Upper lobe of right lung (tissue), 1 donor: ENCODE results near the gene SPATA9. TPM values are rescaled to one million over a fixed set of nuclear protein-coding genes. Genes with fewer than 3 reads are reported as not detected.

Experiments
- ATAC-seq: fragments of 200-7000 bp; cut with Tn5 transposase; one replicate; pipeline ENCODE4 v1.9.1; 2020; ENCODE audit warnings: mild to moderate bottlenecking, moderate library complexity
- DNase-seq: peaks from one replicate; pipeline ENCODE4 v3.0.0-alpha.2; 2020
- H3K27ac ChIP-seq: fragments of 200-600 bp; one replicate; pipeline ENCODE4 v1.8.0; 2022
- H3K27me3 ChIP-seq: fragments of 200-600 bp; one replicate; pipeline ENCODE4 v1.8.0; 2022; ENCODE audit warnings: mild to moderate bottlenecking
- H3K36me3 ChIP-seq: fragments of 200-600 bp; one replicate; pipeline ENCODE4 v1.8.0; 2022
- H3K4me1 ChIP-seq: fragments of 200-600 bp; one replicate; pipeline ENCODE4 v1.8.0; 2022
- H3K4me3 ChIP-seq: fragments of 200-600 bp; one replicate; pipeline ENCODE4 v1.8.0; 2022; ENCODE audit warnings: mild to moderate bottlenecking
- H3K9me3 ChIP-seq: fragments of 200-600 bp; one replicate; pipeline ENCODE4 v1.8.0; 2022
- intact Hi-C: fragments of 100-400 bp; cut with DNase I; formaldehyde crosslinking; loops from one replicate; pipeline ENCODE4 v1.11.0; 2022
- total RNA-seq: library from RNA; stranded (reverse); fragmentation: NEBNext Ultra II Directional; extraction: Animal tissue kit (Norgen Biotek cat#: 25700); gene quantifications from one replicate; pipeline ENCODE4 v1.2.1, GENCODE V29; 2021
- TF ChIP-seq, protein P1 (sequence below): fragments of 200-600 bp; IDR thresholded peaks from one replicate; pipeline ENCODE4 v1.8.0; 2022; ENCODE audit warnings: antibody characterized with exemption
- donor health status: DM: no; HTN: yes; CAD: no; lungs with severe emphysema.

Gene SPATA9
- total RNA-seq, 1 donor from 2014 or later, result not detected

DNA sequence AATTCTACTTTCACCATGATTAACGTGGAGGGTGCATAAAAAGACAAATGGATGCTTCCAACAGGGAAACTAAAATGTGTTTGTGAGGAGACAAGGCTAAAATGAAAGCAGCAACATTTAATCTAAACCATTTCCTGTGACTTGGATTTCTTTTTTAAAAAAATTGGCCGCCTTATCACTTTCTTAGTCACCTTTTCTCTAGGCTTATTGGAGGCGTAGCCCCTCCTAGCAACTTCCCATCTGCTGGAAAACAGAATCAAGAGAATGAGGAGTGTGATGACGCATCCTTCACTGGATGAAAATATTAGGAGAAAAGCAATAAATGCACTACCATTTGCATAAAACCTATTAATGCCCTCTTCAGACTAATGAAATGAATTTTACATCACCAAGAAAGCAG, 63.7 kb downstream of the SPATA9 start:
- peaks cover 10% of the 10 kb centered on the region for H3K27me3 ChIP-seq
- H3K4me1 ChIP-seq, result peaks cover 25% of the 10 kb centered on the region
- H3K4me3 ChIP-seq, result no peak overlapping the region
- DNase-seq, result no peak
- TF ChIP-seq, protein P1, sequence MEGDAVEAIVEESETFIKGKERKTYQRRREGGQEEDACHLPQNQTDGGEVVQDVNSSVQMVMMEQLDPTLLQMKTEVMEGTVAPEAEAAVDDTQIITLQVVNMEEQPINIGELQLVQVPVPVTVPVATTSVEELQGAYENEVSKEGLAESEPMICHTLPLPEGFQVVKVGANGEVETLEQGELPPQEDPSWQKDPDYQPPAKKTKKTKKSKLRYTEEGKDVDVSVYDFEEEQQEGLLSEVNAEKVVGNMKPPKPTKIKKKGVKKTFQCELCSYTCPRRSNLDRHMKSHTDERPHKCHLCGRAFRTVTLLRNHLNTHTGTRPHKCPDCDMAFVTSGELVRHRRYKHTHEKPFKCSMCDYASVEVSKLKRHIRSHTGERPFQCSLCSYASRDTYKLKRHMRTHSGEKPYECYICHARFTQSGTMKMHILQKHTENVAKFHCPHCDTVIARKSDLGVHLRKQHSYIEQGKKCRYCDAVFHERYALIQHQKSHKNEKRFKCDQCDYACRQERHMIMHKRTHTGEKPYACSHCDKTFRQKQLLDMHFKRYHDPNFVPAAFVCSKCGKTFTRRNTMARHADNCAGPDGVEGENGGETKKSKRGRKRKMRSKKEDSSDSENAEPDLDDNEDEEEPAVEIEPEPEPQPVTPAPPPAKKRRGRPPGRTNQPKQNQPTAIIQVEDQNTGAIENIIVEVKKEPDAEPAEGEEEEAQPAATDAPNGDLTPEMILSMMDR, result no peak
- no peak for ATAC-seq
- no peak overlapping the region for H3K27ac ChIP-seq
- H3K36me3 ChIP-seq, result no peaks in the 10 kb centered on the region
- intact Hi-C loops, result no loop called here
- no peaks in the 10 kb centered on the region for H3K9me3 ChIP-seq

DNA sequence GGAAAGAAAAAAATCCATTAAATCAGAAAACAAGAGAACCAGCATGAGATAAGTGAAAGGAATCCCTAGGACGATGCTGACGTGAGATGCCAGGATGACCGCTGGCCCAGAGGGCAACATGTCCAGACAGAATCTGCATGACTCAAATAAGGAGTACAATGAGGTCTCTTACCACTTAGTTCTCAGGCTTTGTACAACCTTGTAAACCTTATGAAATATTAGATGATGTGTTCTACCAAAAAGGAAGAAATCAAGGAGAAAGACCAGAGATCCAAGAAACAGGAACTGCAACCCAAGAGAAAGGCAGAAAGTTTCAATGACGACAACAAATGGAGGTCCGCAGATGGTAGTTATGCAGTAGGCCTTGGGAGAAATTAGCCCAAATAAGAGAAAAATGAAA, 65.7 kb downstream of the SPATA9 start:
- Histone ChIP-seq H3K4me3 (no peak overlapping the region), H3K9me3 (no peaks in the 10 kb centered on the region), H3K4me1 (peaks cover 21% of the 10 kb centered on the region), H3K27me3 (peaks cover 10% of the 10 kb centered on the region), H3K36me3 (no peaks in the 10 kb centered on the region), H3K27ac (no peak overlapping the region)
- DNase-seq (no peak), ATAC-seq (no peak)
- intact Hi-C loops, result no loop called here
- TF ChIP-seq, protein P1, result no peak

DNA sequence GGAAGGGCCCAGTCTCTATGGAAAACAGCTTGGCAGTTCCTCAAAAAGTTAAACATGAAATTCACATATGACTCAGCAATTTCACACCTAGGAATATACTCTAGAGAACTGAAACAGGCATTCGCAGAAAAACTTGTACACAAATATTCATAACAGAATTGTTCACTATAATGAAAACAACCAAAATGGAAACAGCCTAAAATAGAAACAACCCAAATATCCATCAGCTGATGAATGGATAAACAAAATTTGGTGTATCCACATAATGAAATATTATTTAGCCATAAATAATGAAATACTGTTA, 67.7 kb downstream of the SPATA9 start:
- no peak for DNase-seq
- TF ChIP-seq, protein P1, result no peak
- intact Hi-C loops, result no loop called here
- Histone ChIP-seq H3K36me3 (no peaks in the 10 kb centered on the region), H3K9me3 (no peaks in the 10 kb centered on the region), H3K27me3 (peaks cover 10% of the 10 kb centered on the region), H3K27ac (no peak overlapping the region), H3K4me1 (peaks cover 10% of the 10 kb centered on the region), H3K4me3 (no peak overlapping the region)
- ATAC-seq, result no peak

DNA sequence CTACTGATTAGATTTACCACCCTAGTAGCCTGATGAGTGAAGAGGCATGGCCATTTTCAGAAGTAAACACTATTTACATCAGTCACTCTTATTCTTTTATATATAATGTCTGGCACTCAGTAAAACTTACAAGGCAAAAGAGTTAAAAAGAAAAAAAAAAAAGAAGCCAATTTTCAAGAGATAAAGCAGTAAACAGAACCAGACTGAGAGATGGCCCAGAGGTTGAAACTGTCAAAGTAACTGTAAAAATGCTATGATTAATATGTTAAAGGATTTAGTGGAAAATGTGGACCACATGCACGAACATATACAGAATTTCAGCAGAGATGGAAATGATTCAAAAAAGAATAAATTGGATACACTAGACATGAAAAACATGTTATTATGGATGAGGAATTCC, 69.3 kb downstream of the SPATA9 start:
- intact Hi-C loops, result no loop called here
- DNase-seq, result no peak
- Histone ChIP-seq H3K4me3 (no peak overlapping the region), H3K9me3 (no peaks in the 10 kb centered on the region), H3K27me3 (no peaks in the 10 kb centered on the region), H3K4me1 (no peaks in the 10 kb centered on the region), H3K27ac (no peak overlapping the region), H3K36me3 (no peaks in the 10 kb centered on the region)
- TF ChIP-seq, protein P1, result no peak
- ATAC-seq, result no peak

DNA sequence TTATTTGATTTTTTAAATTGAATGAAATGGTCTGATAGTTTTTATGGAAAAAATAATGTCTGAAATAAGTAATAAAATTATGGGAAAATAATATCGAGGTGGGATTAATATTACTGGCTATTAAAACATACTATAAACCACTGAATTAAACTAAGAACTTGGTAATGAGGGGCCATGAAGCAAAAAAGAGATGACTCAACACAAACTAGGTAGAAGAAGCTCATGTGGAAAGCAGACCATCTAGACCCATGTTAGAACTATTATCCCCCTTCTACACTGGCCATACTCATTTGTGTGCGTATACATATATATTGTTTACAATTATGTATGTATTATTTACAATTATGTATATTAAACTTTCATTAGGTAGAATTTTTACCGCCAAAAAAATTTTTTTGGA, 71.4 kb downstream of the SPATA9 start:
- Histone ChIP-seq H3K4me1 (no peaks in the 10 kb centered on the region), H3K36me3 (no peaks in the 10 kb centered on the region), H3K9me3 (no peaks in the 10 kb centered on the region), H3K27me3 (no peaks in the 10 kb centered on the region), H3K27ac (no peak overlapping the region), H3K4me3 (no peak overlapping the region)
- no peak for ATAC-seq
- no peak for DNase-seq
- intact Hi-C loops, result no loop called here
- TF ChIP-seq, protein P1, result no peak

DNA sequence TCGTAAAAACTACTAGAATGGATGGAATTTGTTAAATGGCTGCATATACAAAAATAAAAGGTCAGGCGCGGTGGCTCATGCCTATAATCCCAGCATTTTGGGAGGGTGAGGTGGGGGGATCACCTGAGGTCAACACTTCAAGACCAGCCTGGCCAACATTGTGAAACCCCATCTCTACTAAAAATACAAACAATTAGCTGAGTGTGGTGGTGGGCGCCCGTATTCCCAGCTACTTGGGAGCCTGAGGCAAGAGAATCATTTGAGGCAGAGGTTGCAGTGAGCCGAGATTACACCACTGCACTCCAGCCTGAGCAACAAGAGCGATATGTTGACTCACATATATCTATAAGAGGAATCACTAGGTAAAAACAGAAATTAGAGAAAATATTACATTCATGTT, 72.2 kb downstream of the SPATA9 start:
- H3K27ac ChIP-seq, result no peak overlapping the region
- TF ChIP-seq, protein P1, result no peak
- no peak for DNase-seq
- intact Hi-C loops, result no loop called here
- H3K4me3 ChIP-seq, result no peak overlapping the region
- H3K27me3 ChIP-seq, result no peaks in the 10 kb centered on the region
- no peaks in the 10 kb centered on the region for H3K4me1 ChIP-seq
- no peaks in the 10 kb centered on the region for H3K36me3 ChIP-seq
- H3K9me3 ChIP-seq, result no peaks in the 10 kb centered on the region
- ATAC-seq, result no peak
